Measurements from ENCODE around the gene SRRM1. TPM values are rescaled to one million over a fixed set of nuclear protein-coding genes. Genes with fewer than 3 reads are reported as not detected.
A peak's percentile ranks its signal among the peaks of the same experiment; 100 is the strongest.

SRRM1 gene
- total and polyA plus RNA-seq, 9 of the 15 experiments (the other 6 are each of a cell fraction or from before 2014, with no cell fraction given), result 54.5 to 268 (median 115) TPM

DNA sequence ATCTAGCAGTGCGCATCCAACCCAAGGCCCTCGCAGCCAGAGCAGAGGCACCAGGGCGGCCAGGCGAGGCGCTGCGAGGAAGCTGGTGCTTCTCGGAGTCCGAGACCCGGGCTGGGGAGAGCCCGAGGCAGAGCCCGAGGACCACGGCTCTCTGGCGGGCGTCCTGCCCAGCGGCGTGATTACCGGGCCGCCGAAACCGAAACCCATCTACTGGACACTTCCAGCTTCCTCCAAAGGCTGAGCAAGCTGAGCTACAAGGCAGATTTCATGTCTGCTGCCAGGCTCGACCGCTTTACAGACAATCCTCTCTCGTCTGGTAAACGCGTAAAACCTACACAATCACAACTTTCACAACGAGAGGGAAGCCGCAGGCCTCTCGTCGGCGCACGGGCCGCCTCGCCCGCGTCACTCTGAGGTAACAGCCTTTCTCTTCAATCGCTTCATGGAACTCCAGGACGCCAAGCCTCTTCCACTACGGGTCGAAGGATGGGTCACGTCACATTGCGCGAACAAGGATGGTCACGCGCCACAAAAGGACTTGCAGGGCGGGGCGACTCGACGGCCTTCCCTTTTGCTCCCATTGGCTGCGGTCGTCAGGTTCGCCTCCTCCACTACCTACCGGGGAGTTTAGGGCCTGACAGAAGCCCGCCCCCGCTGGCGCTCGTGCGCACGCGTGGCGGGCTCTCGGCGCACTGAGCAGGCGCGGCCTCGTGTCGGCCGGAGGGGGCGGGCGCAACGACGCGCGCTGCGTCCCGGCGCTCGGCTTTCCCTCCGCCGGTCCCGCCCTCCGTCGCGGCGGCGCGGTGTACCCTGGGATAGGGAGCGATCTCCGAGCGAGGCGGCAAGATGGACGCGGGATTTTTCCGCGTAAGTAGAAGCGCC lies at the start of gene SRRM1 (continued):
- TF ChIP-seq L3MBTL2 (IDR thresholded peaks at IDR 0.05) (peak; percentile 80; the same call in 1 of the 2 replicates), FOXP1 (CRISPR knock-in tag; IDR thresholded peaks at IDR 0.05) (peak; percentile 82), ZNF175 (CRISPR knock-in tag; IDR thresholded peaks at IDR 0.05; ENCODE audit: low read depth) (0 out of 2 replicates have a peak, but pooled peaks have one; percentile 30), LCOR (CRISPR knock-in tag; IDR thresholded peaks at IDR 0.05) (0 out of 2 replicates have a peak, but pooled peaks have one; percentile 7), PATZ1 (CRISPR knock-in tag; IDR thresholded peaks at IDR 0.05; ENCODE audit: borderline replicate concordance) (no peak), KDM2B (CRISPR knock-in tag; IDR thresholded peaks at IDR 0.05) (0 out of 2 replicates have a peak, but pooled peaks have one; percentile 46), ZNF778 (CRISPR knock-in tag; IDR thresholded peaks at IDR 0.05) (no peak), ADNP (tag; IDR thresholded peaks at IDR 0.05) (no peak), NCOR1 (IDR thresholded peaks at IDR 0.05) (no peak), SNIP1 (IDR thresholded peaks at IDR 0.05; ENCODE audit: low read depth) (no peak), BACH1 (tag; IDR thresholded peaks at IDR 0.05) (no peak), MEF2A (IDR thresholded peaks at IDR 0.05; ENCODE audit: control insufficient read depth, low read depth, low read length) (0 out of 2 replicates have a peak, but pooled peaks have one; percentile 13), CLOCK (CRISPR knock-in tag; IDR thresholded peaks at IDR 0.05; ENCODE audit: borderline replicate concordance) (no peak), PYGO2 (tag; IDR thresholded peaks at IDR 0.05) (no peak), SP2 (IDR thresholded peaks at IDR 0.05; ENCODE audit: extremely low read depth, low read depth, low read length, poor library complexity, severe bottlenecking) (no peak), SMARCC2 (IDR thresholded peaks at IDR 0.05; ENCODE audit: low read depth) (peak; percentile 46; the same call in 1 of the 2 replicates)
- TF ChIP-seq, protein P1, sequence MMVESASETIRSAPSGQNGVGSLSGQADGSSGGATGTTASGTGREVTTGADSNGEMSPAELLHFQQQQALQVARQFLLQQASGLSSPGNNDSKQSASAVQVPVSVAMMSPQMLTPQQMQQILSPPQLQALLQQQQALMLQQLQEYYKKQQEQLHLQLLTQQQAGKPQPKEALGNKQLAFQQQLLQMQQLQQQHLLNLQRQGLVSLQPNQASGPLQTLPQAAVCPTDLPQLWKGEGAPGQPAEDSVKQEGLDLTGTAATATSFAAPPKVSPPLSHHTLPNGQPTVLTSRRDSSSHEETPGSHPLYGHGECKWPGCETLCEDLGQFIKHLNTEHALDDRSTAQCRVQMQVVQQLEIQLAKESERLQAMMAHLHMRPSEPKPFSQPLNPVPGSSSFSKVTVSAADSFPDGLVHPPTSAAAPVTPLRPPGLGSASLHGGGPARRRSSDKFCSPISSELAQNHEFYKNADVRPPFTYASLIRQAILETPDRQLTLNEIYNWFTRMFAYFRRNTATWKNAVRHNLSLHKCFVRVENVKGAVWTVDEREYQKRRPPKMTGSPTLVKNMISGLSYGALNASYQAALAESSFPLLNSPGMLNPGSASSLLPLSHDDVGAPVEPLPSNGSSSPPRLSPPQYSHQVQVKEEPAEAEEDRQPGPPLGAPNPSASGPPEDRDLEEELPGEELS (CRISPR knock-in tag; IDR thresholded peaks at IDR 0.05; ENCODE audit: borderline replicate concordance), result 0 out of 2 replicates have a peak, but pooled peaks have one; percentile 82
